ENCODE data around the gene TTYH3. TPM values are rescaled to one million over a fixed set of nuclear protein-coding genes. Genes with fewer than 3 reads are reported as not detected.

Gene TTYH3
- total RNA-seq, 1 donor from 2014 or later = 48.0 TPM

DNA sequence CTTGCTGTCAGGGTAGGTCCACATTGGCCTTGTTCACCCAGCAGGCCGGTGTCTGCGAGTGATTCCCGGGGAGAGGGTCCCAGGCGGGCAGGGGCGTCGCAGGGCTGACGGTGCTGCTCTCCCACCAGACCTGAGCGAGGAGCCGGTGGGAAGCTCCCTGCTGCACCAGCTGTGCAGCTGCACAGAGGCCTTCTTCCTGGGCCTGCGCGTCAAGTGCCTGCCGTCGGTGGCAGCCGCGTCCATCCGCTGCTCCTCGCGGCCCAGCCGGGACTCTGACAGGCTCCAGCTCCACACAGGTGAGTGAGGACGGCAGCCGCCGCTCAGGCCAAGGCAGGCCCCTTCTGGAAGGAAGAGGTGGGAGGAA is 70.8 kb downstream of the TTYH3 start:
- DNase-seq (ENCODE audit: low read depth in 2 of 2) = no peak

DNA sequence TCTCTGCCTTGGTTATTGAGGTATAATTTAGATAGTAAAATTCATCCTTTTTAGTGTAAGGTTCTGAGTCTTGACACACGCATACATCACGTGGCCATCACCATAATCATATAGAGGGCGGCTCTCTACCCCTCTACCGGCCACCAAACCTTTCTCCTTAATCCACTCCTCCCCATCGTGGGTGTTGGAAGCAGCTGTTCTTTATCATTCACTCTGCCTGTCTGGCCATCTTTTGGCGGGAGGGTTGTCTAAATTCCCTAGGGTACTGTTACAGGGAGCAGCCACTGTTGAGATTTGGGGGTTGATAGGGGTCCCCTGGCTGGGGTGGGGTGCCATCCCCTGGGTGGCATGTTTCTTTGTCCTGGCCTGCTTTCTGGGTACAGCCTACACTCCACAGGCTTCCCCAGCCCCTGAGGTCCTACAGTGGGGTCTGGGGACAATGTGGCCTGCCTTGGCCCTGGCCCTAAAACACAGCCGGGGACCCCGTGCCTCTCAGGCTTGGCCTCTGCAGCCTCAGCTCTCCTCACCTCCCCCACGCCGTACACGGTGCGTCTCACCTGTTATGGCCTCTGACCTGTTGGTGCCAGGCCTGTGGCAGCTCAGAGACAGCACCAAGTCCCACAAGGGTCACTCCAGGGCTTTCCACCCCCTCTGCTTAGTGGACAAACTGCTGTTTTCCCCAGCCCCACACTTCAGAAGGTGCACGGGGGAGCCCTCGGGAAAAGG is 73.7 kb downstream of the TTYH3 start:
- DNase-seq (ENCODE audit: low read depth in 2 of 2) = no peak

DNA sequence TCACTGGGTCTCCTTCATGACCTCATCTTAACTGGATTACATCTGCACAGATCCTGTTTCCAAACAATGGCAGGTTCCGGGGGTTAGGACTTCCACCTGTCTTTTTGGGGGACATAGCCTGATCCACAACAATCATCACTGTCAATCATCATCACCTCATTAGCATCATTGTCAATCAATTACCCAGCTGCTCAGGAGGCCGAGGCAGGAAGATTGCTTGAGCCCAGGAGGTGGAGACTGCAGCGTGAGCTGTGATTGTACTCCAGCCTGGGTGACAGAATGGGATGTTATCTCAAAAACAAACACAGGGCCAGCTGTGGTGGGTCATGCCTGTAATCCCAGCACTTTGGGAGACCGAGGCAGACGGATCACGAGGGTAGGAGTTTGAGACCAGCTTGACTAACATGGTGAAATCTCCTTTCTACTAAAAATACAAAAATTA is 74.9 kb downstream of the TTYH3 start:
- no peak for DNase-seq (ENCODE audit: low read depth in 2 of 2)

DNA sequence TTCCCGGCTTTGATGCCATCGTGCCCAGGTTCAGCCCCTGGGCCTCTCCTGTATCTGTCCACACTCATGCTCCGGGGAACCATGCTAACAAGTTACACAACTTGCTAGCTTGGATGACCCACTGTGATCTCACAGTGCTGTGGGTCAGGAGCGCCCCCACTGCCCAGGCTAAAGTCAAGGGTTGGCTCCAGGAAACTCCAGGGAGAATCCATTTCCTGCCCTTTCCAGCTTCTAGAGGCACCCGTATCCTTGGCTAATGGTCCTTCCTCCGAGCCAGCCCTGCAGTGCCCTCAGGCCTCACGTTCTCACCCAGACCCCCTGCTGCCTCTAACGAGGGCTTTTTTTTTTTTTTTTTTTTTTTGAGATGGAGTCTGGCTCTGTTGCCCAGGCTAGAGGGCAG is 75.7 kb downstream of the TTYH3 start:
- no peak for DNase-seq (ENCODE audit: low read depth in 2 of 2)

DNA sequence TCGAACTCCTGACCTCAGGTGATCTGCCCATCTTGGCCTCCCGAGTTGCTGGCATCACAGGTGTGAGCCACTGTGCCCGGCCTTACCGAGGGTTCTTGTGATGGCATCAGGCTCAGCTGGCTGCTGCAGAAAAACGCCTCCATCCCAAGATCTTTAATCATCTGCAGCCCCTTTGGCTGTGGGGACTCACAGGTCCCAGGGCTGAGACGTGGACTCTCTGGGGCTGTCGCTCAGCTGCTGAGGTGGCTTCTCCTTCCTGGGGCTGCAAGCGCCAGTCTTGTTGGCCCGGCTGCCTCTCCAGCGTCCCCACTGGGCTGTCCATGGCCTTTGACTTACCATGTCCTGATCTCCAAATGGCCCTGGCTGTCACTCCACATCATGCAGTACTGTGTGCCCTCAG is 76.3 kb downstream of the TTYH3 start:
- DNase-seq (ENCODE audit: low read depth in 2 of 2) = no peak

DNA sequence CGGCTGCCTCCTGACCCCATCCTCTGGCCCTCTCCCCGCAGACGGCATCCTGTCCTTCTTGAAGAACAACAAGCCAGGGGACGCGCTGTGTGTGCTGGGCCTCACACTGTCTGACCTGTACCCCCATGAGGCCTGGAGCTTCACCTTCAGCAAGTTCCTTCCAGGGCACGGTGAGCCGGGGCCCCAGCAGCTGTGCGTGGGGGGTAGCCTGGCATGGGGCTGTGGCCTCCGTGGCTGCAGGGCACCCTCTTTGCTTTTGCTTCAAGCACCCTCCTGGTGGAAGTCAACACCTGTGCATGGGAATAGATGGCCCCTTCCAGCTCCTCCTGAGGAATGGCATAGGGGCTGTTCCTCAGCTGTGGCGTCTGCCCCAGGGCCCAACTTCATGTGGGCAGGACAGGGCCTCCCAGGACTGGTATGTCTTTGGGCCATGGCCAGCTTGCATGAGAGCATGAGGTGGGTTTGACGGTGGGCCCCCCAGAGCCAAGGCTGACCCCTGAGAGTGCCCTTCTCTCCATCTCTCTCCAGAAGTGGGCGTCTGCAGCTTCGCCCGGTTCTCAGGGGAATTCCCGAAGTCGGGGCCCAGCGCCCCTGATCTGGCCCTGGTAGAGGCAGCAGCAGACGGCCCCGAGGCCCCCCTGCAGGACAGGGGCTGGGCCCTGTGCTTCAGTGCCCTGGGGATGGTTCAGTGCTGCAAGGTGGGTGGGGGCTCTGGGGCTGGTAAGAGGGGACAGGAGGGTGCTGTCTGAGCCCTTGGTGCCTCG is 76.9 kb downstream of the TTYH3 start:
- no peak for DNase-seq (ENCODE audit: low read depth in 2 of 2)

DNA sequence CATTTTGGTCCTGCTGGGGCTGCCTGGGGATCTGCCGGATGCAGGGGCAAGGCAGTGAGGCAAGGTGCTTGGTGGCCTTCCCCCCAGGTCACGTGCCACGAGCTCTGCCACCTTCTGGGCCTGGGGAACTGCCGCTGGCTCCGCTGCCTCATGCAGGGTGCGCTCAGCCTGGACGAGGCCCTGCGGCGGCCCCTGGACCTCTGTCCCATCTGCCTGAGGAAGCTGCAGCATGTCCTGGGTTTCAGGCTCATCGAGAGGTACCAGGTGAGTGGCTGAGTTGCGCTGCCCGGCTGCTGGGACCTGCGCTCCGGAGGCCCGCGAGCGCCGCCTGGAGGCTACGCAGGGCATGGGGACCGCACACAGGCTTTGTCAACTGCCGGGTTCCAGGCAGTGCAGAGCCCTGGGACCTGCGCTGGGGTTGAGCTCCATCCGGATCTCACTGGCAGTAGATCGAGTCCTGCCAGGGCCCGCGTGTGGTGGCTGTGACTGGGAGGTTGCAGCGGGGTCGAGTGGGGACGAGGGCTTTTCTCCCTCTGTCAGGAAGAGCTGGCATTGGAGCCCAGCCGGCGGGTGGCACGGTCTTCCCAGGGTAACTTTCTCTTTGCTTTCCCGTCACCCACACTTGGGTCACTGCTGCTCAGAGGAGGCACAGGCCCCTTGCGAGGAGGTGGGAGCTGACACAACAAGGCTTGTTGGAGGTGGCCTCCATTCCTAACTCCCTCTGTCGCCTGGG is 77.9 kb downstream of the TTYH3 start:
- DNase-seq (ENCODE audit: low read depth in 2 of 2) = peak; percentile 58 to 81

DNA sequence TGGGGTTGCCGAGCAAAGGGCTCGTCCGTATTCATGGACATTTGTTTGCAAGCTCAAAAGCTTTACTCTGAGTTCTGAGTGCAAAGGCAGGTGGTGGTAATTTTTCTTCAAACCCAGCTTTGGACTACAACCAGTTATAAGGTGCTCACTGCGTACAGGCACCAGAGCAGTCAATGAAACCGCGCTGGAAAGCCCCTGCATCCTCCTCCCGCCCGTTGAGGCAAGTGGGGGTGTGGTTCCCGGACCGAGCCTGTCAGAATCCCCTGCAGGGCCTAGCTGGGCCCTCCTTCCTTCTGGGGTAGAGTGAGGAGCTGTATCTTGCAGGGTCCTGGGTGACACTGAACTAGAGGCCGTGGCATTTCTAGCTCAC is 78.5 kb downstream of the TTYH3 start:
- DNase-seq (ENCODE audit: low read depth in 2 of 2) = no peak

DNA sequence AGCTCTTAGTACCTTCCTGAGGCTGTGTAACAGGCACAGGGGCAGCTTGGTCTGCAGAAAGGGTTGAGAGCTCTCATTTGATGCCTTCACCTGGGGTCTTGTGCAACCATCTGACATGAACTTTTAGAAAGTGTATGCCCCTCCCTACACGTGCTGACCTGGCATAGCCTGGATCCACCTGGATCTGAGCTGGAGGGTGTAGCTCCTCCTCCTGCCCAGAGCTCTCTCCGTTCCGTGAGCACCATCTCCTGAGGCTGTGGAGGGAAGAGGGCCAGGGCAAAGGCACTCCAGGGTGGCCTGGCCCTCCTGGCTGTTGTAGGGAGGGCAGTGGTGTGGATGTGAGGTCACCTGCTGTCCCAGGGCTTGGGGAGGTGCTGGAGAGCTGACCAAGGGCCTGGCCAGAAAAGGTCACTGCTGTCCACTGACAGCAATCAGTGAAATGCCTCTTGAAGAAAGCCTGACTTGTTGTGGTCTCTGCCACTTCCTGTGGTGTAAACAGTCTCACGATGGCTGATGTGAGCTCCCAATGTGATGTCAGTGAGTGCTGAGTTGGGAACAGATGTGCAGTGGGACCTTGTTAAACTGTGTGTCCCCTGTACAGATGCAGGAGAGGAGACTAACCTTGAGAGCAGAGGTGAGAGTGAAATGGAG is 79.2 kb downstream of the TTYH3 start:
- DNase-seq (ENCODE audit: low read depth in 2 of 2) = no peak

DNA sequence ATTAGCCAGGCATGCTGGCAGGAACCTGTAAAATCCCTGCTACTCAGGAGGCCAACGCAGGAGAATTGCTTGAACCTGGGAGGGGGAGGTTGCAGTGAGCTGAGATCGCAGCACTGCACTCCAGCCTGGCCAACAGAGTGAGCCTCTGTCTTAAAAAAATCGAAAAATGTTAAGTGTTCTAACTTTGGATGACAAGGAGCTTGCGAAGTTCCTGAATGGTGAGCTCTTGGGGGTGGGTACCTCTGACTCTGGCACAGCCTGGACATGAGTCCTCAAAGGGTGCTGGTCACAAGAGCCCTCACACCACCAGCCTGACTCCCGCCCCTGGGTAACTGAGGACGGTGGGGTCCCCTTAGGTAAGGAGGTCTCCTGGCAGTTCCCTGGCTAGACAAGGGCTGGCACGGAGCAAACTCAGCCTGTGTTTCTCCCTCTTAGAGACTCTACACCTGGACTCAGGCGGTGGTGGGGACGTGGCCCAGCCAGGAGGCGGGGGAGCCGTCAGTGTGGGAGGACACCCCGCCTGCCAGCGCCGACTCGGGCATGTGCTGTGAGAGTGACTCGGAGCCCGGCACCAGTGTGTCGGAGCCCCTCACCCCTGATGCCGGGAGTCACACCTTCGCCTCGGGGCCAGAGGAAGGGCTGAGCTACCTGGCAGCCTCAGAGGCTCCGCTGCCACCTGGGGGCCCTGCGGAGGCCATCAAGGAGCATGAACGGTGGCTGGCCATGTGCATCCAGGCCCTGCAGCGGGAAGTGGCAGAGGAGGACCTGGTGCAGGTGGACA is 80.3 kb downstream of the TTYH3 start:
- DNase-seq (ENCODE audit: low read depth in 2 of 2) = no peak

DNA sequence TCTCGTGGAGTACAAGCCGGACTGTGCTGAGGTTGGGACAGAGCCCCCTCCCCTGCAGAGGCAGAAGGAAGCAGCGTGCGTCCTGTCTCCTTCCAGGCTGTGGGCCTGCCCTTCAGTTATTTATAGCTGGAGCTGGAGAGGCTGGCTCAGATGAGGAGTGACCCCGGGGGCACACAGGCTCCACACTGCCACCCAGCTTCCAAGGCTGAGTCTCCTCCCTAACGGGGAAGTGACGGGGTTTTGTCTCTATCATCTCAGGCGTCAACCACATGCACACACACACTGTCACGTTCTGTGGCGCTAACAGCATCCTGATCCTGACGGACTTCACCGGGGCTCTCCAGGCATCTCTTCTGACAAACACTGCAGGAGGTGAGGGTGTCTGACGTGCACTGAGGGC is 81.6 kb downstream of the TTYH3 start:
- peak; percentile 17 to 41 for DNase-seq (ENCODE audit: low read depth in 2 of 2)

DNA sequence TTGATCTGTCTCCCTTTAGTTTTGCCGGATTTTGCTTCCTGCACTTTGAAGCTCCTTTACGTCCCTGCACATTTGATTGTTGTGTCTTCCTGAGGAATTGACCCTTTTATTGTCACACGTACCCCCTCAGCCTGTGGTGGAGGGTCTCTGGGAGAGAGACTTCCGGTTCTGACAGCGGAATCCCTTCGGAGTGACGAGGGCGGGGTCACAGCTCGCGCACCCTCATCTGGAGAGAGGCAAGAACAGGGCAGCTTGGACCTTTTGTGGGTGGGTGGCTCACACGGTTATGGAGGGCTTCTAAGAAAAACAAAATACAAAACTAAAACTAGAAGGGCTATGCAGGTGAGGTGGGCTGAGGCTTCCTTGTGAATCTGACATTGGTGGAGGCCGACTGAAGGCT is 82.2 kb downstream of the TTYH3 start:
- no peak for DNase-seq (ENCODE audit: low read depth in 2 of 2)

Other genes starting within 250 kb of the TTYH3 start
- gene CHST12, start 228.4 kb upstream of the TTYH3 start, total RNA-seq = 2.8 and 3.8 TPM in 2 replicates
- not detected in 2 replicates for gene GRIFIN, start 155.6 kb upstream of the TTYH3 start, total RNA-seq
- 11.6 and 16.9 TPM in 2 replicates for gene LFNG, start 112.2 kb upstream of the TTYH3 start, total RNA-seq
- 13.9 and 21.8 TPM in 2 replicates for gene BRAT1, start 76.5 kb upstream of the TTYH3 start, total RNA-seq
- 4.6 and 6.0 TPM in 2 replicates for gene IQCE, start 73.0 kb upstream of the TTYH3 start, total RNA-seq
- gene AMZ1, start 56.2 kb downstream of the TTYH3 start, total RNA-seq = under 0.01 TPM in 1 of 2 replicates, not detected in the other
- 22.0 and 27.2 TPM in 2 replicates for gene GNA12, start 212.3 kb downstream of the TTYH3 start, total RNA-seq